Measurements from ENCODE around the gene ZNF609.
A peak's percentile ranks its signal among the peaks of the same experiment; 100 is the strongest.
"Not testable (repeated sequence)": the region's sequence is repeated elsewhere in the genome, so short reads cannot be mapped to it uniquely, and the experiment has no call there.

Gene ZNF609

GRCh38 chr15:64459066-64459781, 1.2 kb upstream of the ZNF609 start:
- no peak for DNase-seq

GRCh38 chr15:64460724-64461720, 644 bp downstream of the ZNF609 start:
- DNase-seq: peak in 13 of 14 donors; percentile 3 to 80 (median 63)

- peak in 11 of 14 donors; percentile 3 to 70 (median 49) for DNase-seq
These were observed 1.4 kb downstream of the ZNF609 start for GRCh38 chr15:64461721-64462162.

- DNase-seq: no peak
These were observed 2.1 kb downstream of the ZNF609 start for GRCh38 chr15:64462492-64462891.

GRCh38 chr15:64464276-64465005, 4.1 kb downstream of the ZNF609 start:
- DNase-seq: peak in 1 of 14 donors; percentile 25

- DNase-seq: peak in 1 of 14 donors; percentile 15
These were observed 6.2 kb downstream of the ZNF609 start for GRCh38 chr15:64466408-64467141.

- no peak for DNase-seq
These were observed 11.8 kb downstream of the ZNF609 start for GRCh38 chr15:64472161-64472560.

GRCh38 chr15:64474846-64475245, 14.5 kb downstream of the ZNF609 start:
- no peak for DNase-seq

GRCh38 chr15:64476550-64476949, 16.2 kb downstream of the ZNF609 start:
- DNase-seq: no peak

- DNase-seq: no peak
These were observed 18.5 kb downstream of the ZNF609 start for GRCh38 chr15:64478863-64479262.

GRCh38 chr15:64480891-64481290, 20.5 kb downstream of the ZNF609 start:
- DNase-seq: no peak

GRCh38 chr15:64483749-64484148, 23.4 kb downstream of the ZNF609 start:
- no peak for DNase-seq

GRCh38 chr15:64485796-64486195, 25.4 kb downstream of the ZNF609 start:
- no peak for DNase-seq

GRCh38 chr15:64490598-64491259, 30.4 kb downstream of the ZNF609 start:
- no peak for DNase-seq

GRCh38 chr15:64493641-64494040, 33.3 kb downstream of the ZNF609 start:
- no peak for DNase-seq

GRCh38 chr15:64495968-64496367, 35.6 kb downstream of the ZNF609 start:
- DNase-seq: not testable (repeated sequence)

GRCh38 chr15:64500695-64501395, 40.5 kb downstream of the ZNF609 start:
- no peak for DNase-seq

- peak in 1 of 14 donors; percentile 14 for DNase-seq
These were observed 41.0 kb downstream of the ZNF609 start for GRCh38 chr15:64501396-64501715.

- no peak for DNase-seq
These were observed 41.8 kb downstream of the ZNF609 start for GRCh38 chr15:64502151-64502550.

GRCh38 chr15:64502551-64502950, 42.2 kb downstream of the ZNF609 start:
- no peak for DNase-seq

- peak in 8 of 14 donors; percentile 7 to 42 (median 34) for DNase-seq
These were observed 42.8 kb downstream of the ZNF609 start for GRCh38 chr15:64503197-64503596.

Measured in C1 segment of cervical spinal cord (tissue), 14 donors.